Epidermal melanocyte (primary cell): Measurements from ENCODE around the gene GPR179.

Source experiments
- DNase-seq: peaks from one replicate; pipeline ENCODE4 v3.0.0; 2011; ENCODE audit warnings: low spot score; ENCODE audit not compliant: insufficient read length

Gene GPR179, protein sequence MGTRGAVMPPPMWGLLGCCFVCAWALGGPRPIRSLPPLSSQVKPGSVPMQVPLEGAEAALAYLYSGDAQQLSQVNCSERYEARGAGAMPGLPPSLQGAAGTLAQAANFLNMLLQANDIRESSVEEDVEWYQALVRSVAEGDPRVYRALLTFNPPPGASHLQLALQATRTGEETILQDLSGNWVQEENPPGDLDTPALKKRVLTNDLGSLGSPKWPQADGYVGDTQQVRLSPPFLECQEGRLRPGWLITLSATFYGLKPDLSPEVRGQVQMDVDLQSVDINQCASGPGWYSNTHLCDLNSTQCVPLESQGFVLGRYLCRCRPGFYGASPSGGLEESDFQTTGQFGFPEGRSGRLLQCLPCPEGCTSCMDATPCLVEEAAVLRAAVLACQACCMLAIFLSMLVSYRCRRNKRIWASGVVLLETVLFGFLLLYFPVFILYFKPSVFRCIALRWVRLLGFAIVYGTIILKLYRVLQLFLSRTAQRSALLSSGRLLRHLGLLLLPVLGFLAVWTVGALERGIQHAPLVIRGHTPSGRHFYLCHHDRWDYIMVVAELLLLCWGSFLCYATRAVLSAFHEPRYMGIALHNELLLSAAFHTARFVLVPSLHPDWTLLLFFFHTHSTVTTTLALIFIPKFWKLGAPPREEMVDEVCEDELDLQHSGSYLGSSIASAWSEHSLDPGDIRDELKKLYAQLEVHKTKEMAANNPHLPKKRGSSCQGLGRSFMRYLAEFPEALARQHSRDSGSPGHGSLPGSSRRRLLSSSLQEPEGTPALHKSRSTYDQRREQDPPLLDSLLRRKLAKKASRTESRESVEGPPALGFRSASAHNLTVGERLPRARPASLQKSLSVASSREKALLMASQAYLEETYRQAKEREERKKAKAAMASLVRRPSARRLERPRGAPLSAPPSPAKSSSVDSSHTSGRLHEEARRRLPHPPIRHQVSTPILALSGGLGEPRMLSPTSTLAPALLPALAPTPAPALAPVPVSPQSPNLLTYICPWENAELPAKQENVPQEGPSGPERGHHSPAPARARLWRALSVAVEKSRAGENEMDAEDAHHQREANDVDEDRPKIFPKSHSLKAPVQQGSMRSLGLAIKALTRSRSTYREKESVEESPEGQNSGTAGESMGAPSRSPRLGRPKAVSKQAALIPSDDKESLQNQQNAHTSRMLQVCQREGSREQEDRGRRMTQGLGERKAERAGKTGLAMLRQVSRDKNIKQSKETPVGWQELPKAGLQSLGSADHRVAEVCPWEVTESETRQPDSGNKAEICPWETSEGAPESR (N-terminal part only)

DNA sequence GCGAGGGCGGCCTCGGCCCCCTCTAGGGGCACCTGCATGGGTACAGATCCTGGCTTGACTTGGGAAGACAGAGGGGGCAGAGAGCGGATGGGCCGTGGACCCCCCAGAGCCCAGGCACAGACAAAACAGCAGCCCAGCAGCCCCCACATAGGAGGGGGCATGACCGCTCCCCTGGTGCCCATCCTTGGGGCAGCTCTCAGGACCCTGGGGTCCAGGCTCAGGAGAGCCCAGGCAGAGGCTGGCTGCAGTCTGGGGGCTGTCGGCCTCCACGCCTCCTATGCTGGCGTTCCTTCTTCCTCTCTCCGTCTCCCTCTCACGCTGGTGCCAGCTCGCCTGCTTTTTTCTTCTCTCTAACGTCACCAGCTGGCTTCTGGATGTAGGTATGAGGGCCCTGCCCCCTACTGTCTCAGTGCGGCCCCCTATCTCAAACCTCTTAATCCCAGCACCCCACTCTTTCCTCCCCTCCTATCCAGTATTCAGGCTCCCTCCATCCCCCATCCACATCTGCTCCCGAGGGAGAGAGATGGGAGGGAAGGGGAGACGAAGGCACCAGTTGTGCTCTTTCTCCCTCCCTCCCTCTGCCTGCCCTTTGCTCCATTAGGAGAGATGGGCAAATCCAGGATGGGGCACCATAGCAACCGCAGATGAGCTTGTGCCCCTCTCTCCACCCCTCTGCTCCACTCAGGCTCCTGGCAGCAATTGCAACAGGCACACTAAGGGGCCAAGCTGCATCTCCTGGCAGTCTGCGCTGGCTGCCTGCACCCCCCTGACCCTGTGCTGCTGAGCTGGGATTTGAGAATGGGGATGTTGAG is at the start of gene GPR179:
Gene GPR179 (minus strand): TSS at position 349 of the 812 bp plus-strand sequence. CDS start 167 bp downstream, at position 182.
- no peak for DNase-seq

DNA sequence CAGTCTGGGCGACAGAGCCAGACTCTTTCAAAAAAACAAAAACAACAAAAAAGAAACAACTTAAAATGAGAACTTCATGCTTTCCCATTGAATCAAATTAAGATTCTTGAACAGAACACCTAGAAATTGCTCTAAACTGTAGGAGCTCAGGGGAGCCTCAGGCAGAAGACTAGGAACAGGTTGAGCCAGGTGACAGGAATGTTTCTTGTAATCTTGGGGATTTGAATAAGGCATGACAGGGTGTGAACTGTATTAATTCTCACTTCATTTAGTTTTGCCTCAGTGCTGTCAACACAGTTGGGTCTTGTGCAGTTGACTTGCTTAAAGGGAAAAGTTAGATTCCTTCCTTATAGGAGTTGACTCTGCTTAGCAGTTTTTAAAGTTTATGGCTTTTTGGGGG is 35.7 kb upstream of the GPR179 start:
- DNase-seq: no peak

DNA sequence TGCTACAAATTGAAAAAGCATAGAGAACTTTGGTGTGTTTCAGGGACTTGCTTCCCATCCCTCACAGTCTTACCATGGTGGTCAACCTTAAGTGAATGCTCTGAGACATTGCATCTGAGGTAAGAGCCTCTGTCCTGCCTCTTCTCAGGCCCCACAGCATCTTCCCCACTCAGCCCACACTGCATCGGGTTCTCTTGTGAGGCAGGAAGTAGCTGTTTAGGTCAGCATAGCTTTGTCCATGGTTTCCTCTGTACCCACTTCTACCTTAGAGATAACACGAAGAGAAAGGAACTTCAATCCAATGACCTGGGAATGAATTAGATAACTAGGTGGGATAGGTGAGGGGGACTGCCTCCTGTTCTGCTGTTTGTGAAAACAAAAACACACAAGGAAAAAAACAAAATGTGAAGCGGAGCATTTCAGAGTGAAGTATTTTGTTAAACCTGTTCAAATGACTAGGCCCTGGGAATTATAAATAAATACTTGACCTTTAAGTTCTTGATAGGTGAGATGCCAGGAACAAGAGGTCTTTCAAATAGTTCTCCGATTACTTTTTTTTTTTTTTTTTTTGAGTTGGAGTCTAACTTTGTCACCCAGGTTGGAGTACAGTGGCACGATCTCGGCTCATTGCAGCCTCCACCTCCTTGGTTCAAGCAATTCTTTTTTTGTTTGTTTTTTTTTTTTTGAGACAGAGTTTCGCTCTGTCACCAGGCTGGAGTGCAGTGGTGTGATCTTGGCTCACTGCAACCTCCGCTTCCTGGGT is 25.5 kb upstream of the GPR179 start:
- no peak for DNase-seq

DNA sequence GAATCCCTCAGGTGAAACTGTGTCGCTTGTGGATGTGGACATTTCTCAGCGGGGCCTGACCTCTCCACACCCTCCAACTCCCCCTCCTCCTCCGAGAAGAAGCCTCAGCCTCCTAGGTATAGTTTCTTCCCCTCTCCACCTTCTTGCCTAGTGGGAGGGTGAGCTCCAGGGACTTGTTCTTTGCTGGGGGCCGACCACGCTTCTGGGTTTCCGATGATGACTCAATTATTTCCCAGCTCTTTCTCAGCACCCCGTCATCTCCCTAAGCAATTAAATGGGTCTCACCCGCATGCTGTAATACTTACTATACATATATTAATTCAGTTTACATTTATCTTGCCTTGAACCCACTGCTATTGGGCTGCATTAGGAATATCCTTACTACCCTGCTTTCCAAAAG is 21.0 kb upstream of the GPR179 start:
- DNase-seq: no peak

DNA sequence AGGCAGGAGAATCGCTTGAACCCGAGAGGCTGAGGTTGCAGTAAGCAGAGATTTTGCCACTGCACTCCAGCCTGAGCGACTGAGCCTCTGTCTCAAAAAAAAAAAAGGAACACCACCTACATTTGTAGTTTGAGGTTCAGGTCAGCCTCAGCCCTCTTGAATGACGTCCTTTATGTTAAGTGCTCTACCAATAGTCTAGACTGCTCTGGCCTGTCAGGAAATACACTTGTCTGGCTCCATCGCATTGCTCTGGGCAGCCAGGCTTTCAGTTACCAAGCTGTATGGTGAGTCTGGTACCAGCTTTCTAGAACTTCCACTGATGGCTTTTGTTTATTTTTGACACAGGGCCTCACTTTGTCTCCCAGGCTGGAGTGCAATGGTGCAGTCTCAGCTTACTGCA is 19.3 kb upstream of the GPR179 start:
- no peak for DNase-seq

DNA sequence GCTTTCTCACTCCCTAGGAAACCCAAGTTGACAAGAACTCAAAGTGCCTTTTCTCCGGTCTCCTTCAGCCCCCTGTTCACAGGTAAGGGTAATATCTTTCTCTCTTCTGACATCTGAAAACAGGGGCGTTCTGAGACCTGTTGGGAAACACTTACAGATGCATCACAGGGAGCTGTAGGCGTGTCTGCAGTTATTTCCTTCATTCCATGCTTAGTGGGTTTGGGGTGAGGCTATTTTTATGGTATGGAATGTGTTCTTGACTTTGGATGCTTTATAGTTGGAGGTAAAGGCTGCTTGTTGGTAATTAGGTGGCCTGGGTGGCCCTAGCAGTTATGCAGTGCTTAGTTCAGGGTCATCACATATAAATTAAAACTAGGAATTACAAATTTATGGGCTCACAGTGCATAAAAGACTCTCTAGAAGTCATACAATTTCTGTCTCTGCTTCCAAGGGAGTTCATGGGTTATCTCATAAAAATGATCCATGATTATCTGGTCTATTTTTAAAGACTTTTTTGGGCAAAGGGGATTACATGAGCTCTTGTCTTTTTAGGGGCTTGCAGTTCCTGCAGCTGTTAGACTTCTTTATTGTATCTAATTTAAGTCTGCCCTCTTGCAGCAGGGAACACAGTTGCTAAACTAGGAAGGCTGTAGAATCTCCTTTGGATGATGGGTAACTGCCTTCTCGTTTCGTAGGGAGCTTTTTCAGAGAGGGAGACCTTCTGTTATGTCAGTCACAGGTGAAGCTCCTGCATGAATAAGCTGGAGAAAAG is 18.1 kb upstream of the GPR179 start:
- no peak for DNase-seq

DNA sequence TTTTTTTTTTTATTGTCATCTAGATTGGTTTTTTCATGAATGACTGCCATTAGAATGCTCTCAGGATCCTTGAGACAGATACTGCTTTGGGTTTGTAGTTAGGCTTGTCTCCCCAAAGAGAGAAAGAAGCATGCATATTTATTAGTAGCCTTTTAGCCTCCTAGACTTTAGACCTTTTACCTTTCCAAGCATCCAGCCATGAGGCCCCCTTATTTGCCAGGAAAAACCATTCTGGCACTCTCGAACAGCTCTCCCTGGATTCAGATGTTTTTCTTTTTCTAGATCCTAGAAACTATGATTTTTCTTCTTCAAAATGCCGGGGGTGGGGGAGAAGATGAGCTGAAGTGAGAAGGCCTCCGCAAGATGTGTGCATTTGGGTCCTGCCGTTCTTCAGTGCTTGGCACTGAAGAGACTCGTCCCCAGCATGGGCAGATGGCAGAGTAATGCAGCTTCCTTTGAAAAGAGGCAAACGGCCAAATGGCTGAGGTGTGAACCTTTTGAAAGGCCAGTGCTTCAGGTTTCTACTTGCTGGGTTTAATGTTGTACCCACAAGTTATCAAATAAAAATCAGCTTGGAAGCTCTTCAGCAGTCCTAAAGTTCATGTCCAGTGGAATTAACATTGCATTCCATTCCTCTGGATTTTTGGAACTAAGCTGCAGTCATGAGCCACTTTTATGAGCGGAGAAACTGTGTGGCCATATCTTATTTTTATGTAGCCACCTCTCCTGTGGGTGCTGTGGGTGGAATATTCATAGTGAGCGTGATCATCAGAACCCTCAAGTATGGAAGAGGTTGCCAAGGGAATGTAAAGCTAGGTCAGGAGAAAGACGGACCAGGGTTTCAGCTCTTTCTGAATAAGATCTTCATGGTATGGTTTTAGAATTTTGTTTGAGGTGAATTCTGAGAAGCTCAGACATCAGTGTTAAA is 15.1 kb upstream of the GPR179 start:
- no peak for DNase-seq

DNA sequence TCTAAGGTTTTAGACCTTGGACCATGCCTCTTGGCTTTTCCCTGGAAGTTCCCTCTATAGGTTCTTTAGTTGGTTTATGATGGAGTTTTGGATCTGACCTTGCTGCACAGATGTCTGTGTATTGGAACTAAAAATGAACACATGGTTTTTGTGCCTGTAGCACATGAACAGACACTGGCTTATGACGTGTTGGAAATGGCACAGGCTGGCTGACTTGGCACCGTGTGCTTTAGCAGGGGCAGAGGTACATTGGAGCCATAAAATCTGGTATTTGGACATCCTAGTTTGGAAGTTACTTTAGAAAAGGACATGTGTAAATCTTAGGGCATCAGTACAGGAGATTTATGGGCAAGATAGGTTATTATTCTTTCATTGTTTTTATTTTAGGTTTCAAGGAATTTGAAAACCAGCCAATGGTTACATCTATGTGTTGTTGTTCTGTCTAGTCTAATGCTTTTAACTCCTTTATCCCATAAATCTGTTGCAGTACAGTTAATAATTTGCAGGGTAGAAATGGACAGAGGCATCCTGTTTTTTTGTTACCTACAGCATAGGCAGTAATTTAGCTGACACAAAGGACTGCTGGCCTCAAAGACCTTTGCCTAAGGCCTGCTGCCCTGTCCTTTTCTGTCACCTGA is 13.8 kb upstream of the GPR179 start:
- no peak for DNase-seq

DNA sequence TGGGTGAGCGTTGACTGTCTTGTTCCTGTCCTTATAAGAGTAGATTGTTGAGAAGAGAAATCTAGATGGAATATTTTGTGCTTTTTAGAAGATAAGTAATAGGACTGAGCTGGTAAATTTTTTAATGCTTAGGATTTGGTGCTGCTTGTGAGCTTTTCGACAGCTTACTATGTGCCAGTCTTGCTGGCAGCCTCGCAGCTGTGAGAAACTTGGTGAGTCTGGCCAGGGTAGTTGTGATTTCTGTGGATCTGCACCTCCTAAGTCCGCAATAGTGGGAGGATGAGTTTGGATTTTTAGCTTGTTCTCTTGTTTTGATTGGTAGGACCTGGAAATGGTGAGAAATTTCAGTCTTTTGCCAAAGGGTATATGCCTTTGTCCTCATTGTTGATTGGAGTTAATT is 11.5 kb upstream of the GPR179 start:
- no peak for DNase-seq

DNA sequence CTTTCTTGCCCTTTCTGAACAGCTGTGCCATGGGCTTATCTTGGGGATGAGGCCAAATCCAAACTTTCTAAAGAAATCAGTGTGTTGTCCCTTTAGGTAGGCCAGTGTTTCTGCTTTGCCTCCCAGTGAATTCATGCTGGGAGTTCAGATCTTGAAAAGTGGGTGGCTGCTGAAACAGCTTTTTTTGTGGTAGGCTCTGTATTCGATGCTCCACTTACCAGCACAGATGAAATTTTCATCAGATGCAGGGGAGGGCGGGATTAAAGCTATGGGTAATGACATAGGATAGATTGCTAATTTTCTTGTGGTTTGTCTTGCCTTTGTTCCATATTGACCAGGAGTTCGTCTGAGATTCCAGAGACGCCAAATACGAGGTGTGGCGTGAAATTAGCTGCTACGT is 10.7 kb upstream of the GPR179 start:
- DNase-seq: no peak

DNA sequence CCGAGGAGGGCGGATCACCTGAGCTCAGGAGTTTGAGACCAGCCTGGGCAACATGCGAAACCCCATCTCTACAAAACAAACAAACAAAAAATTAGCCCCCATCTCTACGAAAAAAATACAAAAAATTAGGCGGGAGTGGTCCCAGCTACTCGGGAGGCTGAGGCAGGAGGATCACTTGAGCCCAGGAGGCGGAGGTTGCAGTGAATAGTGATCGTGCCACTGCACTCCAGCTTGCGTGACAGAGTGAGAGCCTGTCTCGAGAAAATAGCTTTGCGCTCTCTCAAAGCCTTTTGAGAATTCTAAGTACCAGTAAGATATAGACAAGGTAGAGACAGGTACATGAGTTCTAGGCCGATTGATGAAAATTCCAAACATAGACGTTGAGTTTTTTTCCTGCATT is 9.9 kb upstream of the GPR179 start:
- no peak for DNase-seq

DNA sequence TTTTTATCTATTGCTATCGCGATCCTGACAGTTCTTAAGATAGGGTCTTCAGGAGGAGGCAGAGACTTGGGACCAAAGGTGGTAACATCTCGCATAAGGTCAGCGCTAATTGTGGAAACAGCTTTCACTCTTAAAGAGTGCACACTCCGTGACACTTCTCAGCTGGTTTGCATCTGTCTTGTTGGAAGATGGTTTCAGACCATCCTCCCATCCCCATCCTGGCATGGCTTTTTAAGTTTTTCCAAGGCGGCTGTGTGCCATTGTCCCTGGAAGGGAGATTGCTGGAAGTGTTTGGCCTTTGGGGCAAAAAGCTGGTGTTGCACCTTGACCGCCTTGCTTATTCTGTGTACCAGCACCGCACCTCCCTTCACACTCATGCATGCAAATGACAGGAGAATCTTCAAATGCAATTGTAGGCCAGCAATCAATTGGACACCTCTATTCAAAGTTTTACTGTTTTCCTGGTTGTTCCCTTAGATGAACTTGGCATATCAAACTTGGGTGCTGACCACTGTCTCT is 9.4 kb upstream of the GPR179 start:
- DNase-seq: no peak

DNA sequence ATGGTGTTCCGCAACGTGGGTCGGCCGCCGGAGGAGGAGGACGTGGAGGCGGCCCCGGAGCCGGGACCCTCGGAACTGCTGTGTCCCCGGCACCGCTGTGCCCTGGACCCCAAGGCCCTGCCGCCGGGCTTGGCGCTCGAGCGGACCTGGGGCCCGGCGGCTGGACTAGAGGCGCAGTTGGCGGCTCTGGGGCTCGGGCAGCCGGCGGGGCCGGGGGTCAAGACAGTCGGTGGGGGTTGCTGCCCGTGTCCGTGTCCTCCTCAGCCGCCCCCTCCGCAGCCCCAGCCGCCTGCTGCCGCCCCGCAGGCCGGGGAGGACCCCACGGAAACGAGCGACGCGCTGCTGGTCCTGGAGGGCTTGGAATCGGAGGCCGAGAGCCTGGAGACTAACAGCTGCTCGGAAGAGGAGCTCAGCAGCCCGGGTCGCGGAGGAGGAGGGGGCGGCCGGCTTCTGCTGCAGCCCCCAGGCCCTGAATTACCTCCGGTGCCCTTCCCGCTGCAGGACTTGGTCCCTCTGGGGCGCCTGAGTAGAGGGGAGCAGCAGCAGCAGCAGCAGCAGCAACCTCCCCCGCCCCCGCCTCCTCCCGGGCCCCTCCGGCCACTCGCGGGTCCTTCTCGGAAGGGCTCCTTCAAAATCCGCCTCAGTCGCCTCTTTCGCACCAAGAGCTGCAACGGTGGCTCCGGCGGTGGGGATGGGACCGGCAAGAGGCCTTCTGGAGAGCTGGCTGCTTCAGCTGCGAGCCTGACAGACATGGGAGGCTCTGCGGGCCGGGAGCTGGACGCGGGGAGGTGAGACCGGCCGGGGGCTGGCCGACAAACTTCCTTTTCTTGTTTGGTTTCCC is 8.7 kb upstream of the GPR179 start:
- no peak for DNase-seq

DNA sequence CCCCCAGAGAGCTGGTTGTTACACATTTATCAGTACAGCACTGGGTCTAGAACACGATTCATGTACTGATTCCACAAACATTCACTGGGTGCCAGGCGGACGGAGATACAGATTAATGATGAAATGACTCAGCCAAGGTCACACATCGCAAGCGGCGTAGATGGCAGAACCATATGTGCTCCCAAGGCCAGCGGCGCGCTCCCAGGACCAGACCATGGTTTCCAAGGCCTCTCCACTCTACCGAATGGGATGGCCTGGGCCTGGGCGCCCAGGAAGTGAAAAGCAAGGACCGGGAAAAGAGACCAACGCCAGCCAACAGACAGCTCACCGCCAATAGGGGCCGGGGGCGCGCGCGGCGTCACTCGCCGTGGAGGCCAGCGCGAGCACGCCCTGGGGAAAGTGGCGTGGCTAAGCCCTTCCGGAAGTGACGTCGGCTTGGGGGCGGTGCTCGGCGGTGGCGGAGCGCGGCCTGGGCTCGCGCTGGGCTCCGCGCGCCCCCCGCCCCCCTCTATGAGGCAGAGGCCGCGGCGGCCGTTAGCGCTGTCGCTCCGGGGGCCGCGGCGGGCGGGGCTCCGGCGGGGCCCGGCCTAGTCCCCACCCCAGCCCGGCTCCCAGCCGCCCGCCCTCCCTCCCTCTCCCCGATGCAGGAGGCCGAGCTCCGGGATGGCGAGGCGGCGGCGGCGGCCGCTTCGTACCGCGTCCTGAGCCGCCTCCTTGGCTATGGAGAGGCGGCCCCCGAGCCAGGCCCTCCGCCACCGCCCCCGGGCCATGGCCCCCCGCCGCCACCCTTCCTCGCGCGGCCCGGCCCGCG is 7.9 kb upstream of the GPR179 start, which contains the start of gene SOCS7:
Gene SOCS7 (plus strand): TSS at position 433 of the 811 bp plus-strand sequence. CDS start 209 bp downstream, at position 642.
- peak; percentile 77 for DNase-seq

DNA sequence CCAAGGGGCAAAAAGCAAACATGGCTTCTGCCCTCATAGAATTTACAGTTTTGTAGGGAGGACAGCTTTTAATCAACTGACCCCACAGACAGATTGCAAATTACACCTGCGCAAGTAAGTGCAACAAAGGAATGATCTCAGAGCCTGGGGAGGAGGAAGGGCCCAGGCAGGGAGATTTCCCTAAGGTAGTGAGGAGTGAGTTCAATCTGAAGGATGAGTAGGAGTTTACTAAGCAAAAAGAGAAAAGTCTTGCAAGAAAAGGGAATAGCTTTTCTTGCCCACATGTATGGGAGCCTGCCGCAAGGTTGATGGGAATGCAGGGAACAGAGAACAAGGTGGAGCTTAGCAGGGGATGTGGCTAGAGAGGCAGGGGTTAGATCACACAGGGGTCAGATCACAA is 6.3 kb upstream of the GPR179 start:
- no peak for DNase-seq
